ENCODE results near the gene FUT8.

The FUT8 gene

GRCh38 chr14:65412032-65412846 lies at the start of gene FUT8:
FUT8 (plus strand) TSS chr14:65412730; CDS start chr14:65561564, 148,834 bp downstream.
- DNase-seq = peak; percentile 80

GRCh38 chr14:65366802-65367565 lies 45.5 kb upstream of the FUT8 start:
- no peak for DNase-seq

- no peak for DNase-seq
These were observed 43.0 kb upstream of the FUT8 start for GRCh38 chr14:65369560-65369959.

GRCh38 chr14:65370801-65371248 lies 41.7 kb upstream of the FUT8 start:
- no peak for DNase-seq

- DNase-seq = no peak
These were observed 40.7 kb upstream of the FUT8 start for GRCh38 chr14:65371784-65372183.

GRCh38 chr14:65373016-65373670 lies 39.4 kb upstream of the FUT8 start:
- no peak for DNase-seq

GRCh38 chr14:65373671-65374039 lies 38.9 kb upstream of the FUT8 start:
- DNase-seq = no peak

- DNase-seq = no peak
These were observed 35.0 kb upstream of the FUT8 start for GRCh38 chr14:65377576-65377975.

GRCh38 chr14:65382586-65382985 lies 29.9 kb upstream of the FUT8 start:
- no peak for DNase-seq

GRCh38 chr14:65387171-65387570 lies 25.4 kb upstream of the FUT8 start:
- DNase-seq = no peak

GRCh38 chr14:65387628-65388027 lies 24.9 kb upstream of the FUT8 start:
- DNase-seq = no peak

GRCh38 chr14:65392296-65392695 lies 20.2 kb upstream of the FUT8 start:
- no peak for DNase-seq

- no peak for DNase-seq
These were observed 16.2 kb upstream of the FUT8 start for GRCh38 chr14:65396082-65396910.

GRCh38 chr14:65403231-65403630 lies 9.3 kb upstream of the FUT8 start:
- no peak for DNase-seq

GRCh38 chr14:65408113-65408512 lies 4.4 kb upstream of the FUT8 start:
- DNase-seq = no peak

- no peak for DNase-seq
These were observed 1.9 kb upstream of the FUT8 start for GRCh38 chr14:65410640-65411039.

GRCh38 chr14:65411656-65412031 lies 886 bp upstream of the FUT8 start:
- peak; percentile 44 for DNase-seq

- DNase-seq = no peak
These were observed 567 bp downstream of the FUT8 start for GRCh38 chr14:65412856-65413738.

GRCh38 chr14:65413739-65414045 lies 1.2 kb downstream of the FUT8 start:
- DNase-seq = no peak

- DNase-seq = no peak
These were observed 2.5 kb downstream of the FUT8 start for GRCh38 chr14:65414961-65415589.

- DNase-seq = no peak
These were observed 3.1 kb downstream of the FUT8 start for GRCh38 chr14:65415613-65416012.
